SIG-M5 (cell line): Measurements from ENCODE around the gene KCNJ14.
A peak's percentile ranks its signal among the peaks of the same experiment; 100 is the strongest.
"Not testable (repeated sequence)": the region's sequence is repeated elsewhere in the genome, so short reads cannot be mapped to it uniquely, and the experiment has no call there.

Experiments used
- DNase-seq: peaks from one replicate; lab custom pipeline; 2025; lab: John Stamatoyannopoulos, UW

KCNJ14 gene

GRCh38 chr19:48488478-48488877 lies 33.1 kb downstream of the KCNJ14 start:
- DNase-seq: not testable (repeated sequence)

DNA sequence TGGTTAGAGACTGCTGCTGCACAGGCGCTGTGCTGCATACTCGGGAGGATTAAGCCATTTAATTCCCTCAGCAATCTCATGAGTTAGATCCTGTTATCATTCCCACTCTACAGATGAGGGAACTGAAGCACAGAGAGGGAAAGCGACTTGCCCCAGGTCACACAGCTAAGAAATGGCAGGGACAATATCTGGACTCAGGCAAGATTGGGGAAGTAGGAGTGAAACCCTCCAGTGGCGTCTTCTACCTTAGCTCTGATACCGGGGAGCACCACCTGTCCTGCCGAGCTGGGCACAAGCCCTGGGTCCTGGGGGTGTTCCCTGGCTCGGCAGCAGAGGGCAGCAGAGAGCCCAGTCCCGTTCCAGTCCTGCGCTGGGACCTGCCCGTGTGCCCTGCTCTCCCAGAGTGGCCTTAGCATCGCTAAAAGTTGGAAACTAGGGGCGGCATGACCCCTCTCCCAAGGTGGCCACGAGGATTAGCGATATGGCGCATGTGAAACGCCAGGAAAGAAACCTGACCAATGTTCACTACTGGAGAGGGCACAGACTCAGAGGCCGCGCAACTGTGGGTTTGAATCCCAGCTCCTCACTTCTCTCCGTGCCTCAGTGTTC lies 34.3 kb downstream of the KCNJ14 start:
- no peak for DNase-seq

- DNase-seq: no peak
Measured at GRCh38 chr19:48490981-48491792, 35.8 kb downstream of the KCNJ14 start.

DNA sequence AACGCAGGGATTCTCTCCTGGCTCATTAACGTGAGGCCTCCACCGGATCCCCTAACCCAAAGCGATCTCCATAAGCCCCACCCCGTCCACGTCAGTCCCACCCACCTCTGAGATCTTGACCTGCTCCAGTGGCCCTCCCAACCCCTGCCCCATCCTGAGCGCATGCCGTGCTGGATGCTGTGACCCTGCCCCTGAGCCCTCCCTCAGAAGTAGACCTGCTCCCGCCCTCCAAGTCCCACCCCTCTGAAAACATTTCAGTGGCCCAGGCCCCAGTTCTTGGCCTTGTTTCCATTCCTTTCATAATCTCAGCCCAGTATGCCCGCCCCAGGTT lies 36.4 kb downstream of the KCNJ14 start:
- DNase-seq: no peak

DNA sequence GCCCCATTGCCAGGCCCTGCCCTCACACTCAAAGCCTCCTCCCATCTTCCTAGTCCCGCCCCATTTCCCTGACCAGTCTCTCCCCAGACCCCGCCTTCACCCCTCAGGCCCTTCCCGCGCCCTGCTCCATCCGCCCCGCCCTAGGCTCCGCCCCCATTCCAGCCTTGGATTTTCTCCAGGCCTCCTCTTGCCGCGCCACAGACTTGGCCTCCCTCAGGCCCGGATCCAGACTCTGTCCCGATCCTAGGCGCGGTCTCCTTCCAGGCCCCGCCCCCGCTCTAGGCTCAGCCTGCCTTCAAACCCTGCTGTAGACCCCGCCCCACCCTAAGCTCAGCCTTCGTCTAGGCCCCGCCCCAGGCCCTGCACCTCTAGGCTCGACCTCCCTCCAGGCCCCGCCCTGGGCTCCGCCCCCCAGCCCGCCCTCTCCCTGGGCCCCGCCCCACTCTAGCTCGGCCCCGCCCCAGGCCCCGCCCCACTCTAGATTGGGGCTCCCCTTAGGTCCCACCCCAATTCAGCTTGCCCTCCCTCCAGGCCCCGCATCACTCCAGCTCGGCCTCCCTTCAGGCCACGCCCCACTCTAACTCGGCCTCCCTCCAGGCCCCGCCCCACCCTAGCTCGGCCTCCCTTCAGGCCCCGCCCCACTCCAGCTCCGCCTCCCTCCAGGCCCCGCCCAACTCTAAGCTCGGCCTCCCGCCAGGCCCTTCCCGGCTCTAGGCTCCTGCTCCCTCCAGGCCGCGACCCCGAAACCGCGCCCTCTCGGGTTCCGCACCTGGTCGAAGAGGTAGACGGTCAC lies 37.7 kb downstream of the KCNJ14 start:
- peak; percentile 67 for DNase-seq

- no peak for DNase-seq
Measured at GRCh38 chr19:48493718-48494401, 38.5 kb downstream of the KCNJ14 start.

DNA sequence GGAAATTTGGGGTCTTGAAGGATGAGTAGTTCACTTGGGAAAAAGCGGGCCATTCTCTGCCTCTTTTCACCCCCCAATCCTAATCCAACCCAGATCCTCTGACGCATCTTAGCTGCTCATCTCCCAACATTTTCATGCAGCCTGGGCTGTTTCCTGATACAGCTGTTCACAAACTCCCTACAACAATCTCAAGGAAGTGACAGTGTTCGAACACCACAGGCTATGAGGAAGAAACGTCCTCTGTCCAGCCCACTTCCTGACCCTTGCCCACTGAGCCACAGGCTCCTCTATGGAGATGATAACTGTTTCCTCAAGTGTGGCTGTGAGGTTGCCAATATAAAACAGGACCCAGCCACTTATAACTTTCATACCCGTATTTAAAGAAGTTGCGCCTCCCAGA lies 40.0 kb downstream of the KCNJ14 start:
- DNase-seq: no peak

GRCh38 chr19:48496959-48497727 lies 41.8 kb downstream of the KCNJ14 start:
- no peak for DNase-seq

DNA sequence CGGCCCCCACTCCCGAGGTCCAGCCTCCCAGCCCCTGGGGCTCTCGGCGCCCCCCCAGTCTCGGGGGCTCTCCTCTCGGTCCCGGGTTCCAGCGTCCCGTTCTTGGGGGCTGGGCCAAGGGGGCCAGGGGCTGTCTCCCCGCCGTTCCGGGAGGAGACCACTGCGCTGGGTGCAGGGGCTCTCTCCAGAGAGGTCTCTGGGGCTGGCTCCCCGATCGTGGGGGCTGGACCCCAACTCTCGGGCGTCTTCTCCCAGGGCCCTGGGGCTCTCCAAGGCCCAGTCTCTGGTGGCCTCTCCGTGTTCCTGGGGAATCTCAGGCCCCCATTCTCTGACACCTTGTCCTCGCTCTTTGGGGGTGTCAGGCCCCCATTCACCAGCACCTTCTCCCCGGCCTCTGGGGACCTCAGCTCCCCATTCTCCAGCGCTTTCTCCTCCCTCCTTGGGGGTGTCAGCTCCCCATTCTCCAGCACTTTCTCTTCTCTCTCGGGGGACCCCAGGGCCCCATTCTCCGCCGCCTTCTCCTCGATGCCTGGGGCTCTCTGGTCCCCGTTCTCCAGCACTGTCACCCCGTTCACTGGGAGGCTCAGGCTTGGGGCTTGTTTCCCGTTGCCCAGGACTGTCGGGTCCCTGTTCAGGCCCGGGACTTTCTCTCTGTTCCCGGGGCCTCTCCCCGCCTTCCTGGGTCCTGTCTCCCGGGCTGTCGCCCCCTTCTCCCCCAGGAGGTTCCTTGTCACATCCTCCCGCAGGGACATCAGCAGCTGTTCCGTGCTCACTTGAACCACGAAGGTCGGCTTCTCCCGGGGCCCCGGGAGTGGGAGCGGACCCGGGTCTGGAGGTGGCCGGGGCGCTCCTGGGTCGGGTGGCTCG lies 42.6 kb downstream of the KCNJ14 start:
- DNase-seq: no peak

GRCh38 chr19:48498595-48499311 lies 43.4 kb downstream of the KCNJ14 start:
- no peak for DNase-seq

DNA sequence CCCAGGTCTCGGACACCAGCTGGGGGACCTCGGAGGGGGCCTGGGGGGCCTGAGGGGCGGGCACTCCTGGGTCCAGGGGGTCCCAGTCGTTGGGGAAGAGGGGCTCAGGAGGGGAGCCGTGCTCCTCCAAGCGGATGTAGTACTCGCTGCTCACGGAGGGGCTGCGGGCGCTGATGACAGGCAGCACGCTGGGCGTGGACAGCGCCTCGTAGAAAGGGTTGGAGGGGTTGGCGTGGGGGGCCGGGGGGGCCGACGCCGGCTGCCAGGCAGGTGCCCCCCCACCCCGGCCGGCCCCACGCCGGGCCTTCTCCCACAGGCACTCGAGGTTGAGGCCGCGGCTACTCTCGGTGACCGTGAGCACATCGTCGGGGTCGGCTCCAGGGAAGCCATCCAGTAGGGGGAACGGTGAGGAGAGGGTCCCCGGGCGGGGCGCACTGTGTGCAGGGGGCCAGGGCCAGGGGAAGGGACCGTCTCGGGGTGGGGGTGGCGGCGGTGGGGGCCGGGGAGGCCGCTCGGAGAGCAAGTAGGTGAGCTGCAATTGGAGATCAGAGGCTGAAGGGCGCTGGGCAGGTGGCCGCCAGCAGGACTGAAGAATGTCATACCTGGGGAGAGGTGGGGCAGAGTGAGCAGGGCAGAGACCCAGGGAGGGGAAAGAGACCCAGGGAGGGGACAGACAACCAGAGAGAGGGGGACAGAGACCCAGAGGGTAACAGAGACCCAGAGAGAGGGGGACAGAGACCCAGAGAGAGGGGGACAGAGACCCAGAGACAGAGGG lies 44.1 kb downstream of the KCNJ14 start:
- no peak for DNase-seq

GRCh38 chr19:48500830-48501493 lies 45.6 kb downstream of the KCNJ14 start:
- DNase-seq: no peak

DNA sequence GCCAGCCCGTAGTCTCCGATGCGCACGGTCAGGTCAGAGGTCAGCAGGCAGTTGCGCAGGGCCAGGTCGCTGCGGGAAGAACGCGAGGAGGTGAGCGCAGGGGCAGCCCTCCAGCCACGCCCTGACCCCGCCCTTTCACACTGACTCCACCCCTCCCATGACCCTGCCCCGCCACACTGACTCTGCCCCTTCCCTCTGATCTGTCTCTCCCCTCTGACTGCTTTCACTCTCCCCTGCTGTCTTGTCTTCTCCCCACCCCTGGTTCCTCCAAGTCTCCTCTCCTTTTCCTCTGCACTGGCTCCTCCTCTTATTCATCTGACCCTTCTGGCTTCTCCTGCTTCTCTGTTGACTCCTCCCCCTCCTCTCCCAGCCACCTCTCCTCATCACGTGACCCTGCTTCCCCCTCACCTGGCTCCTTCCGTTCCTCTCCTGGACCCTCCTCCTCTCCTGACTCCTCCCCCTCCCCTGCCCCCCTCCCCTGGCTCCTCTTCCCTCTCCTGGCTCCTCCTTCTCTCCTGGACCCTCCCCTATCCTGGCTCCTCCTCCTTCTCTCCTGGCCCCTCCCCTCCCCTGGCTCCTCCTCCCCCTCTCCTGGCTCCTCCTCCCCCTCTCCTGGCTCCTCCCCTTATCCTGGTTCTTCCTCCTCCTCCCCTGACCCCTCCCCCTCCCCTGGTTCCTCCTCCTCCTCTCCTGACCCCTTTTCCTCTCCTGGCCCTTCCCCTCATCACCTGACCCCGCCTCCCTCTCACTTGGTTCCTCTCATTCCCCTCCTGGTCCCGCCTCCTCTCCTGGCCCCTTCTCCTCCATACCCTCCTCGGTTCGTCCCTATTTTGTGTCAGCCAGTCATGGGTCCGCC lies 46.3 kb downstream of the KCNJ14 start:
- peak; percentile 62 for DNase-seq

GRCh38 chr19:48502350-48503018 lies 47.1 kb downstream of the KCNJ14 start:
- no peak for DNase-seq

- DNase-seq: peak; percentile 33
Measured at GRCh38 chr19:48506138-48506733, 50.9 kb downstream of the KCNJ14 start.

GRCh38 chr19:48507911-48508439 lies 52.6 kb downstream of the KCNJ14 start:
- no peak for DNase-seq
